Measurements from ENCODE around the gene ACAD8.

DNA sequence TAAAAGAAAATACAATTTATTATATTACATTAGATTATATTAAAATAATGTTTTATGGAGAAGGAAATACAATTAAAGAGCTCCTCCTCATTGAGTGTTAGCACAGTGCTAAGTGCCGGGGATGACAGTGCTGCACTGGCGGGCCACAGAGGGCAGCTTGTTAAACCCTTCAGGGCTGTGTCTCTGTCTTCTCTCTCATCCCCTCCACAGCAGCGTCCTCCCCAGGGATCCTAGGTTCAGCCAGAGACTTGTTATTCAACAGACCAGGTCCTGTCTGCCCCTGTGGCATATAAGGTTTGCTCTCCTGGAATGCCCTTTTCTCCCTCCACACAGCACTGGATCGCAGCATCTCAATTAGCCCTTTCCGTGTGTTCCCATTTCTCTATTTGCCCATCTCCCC lies 14.4 kb upstream of the ACAD8 start:
- TF ChIP-seq POLR2A (IDR thresholded peaks at IDR 0.05; ENCODE audit: low read depth) (no peak), CTCF (IDR thresholded peaks at IDR 0.05) (no peak), EP300 (IDR thresholded peaks at IDR 0.05) (no peak)
